H1 (cell line): ENCODE results near the gene STK39.

Experiments
- POLR2A ChIP-seq, 2 experiments: IDR thresholded peaks; 1 replicate in 1 of 2; 2 replicates in 1 of 2; pipeline ENCODE4 v1.6.1; 2011; ENCODE audit warnings: low read depth in 2 of 2, low read length in 2 of 2, mild to moderate bottlenecking in 2 of 2; ENCODE audit errors: control extremely low read depth in 1 of 2
- TF ChIP-seq, protein P1 (sequence below), 3 experiments: IDR thresholded peaks; 1 replicate in 2 of 3; 2 replicates in 1 of 3; pipeline versions ENCODE4 v1.5.1 to v1.6.1; 2011; ENCODE audit warnings: low read length in 3 of 3, mild to moderate bottlenecking in 3 of 3, inconsistent platforms in 2 of 3, low read depth in 1 of 3, moderate library complexity in 1 of 3; ENCODE audit not compliant: insufficient read depth in 1 of 3; ENCODE audit errors: control extremely low read depth in 1 of 3

DNA sequence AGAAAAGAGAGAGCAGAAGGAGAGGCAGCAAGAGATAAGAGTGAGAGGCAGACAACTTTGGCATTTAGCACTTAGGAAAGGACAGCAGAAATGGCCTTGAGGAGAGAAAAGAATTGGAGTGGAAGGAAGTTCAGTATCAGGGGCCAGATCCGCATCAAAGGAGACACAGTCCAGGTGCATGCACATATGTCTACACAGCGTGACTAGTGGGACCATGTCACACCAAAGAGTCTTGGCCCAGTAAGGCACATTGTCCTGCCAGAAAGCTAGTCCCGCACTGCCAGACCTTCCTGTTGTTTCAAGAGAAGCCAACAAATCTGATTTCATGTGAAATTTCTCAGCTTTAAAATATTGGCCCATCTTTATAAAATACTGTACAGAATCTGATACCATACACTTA lies 8.5 kb upstream of the STK39 start:
- TF ChIP-seq, protein P1, sequence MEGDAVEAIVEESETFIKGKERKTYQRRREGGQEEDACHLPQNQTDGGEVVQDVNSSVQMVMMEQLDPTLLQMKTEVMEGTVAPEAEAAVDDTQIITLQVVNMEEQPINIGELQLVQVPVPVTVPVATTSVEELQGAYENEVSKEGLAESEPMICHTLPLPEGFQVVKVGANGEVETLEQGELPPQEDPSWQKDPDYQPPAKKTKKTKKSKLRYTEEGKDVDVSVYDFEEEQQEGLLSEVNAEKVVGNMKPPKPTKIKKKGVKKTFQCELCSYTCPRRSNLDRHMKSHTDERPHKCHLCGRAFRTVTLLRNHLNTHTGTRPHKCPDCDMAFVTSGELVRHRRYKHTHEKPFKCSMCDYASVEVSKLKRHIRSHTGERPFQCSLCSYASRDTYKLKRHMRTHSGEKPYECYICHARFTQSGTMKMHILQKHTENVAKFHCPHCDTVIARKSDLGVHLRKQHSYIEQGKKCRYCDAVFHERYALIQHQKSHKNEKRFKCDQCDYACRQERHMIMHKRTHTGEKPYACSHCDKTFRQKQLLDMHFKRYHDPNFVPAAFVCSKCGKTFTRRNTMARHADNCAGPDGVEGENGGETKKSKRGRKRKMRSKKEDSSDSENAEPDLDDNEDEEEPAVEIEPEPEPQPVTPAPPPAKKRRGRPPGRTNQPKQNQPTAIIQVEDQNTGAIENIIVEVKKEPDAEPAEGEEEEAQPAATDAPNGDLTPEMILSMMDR (IDR thresholded peaks at IDR 0.05; ENCODE audit: control extremely low read depth in 1 of 3, insufficient read depth in 1 of 3, low read depth in 1 of 3, low read length in 3 of 3) = no peak
- TF ChIP-seq POLR2A (IDR thresholded peaks at IDR 0.05; ENCODE audit: control extremely low read depth in 1 of 2, low read depth in 2 of 2, low read length in 2 of 2) = no peak
